Neural cell (in vitro differentiated cells): ENCODE measurements around the gene NUCB1. TPM values are rescaled to one million over a fixed set of nuclear protein-coding genes. Genes with fewer than 3 reads are reported as not detected.
A peak's percentile ranks its signal among the peaks of the same experiment; 100 is the strongest.

Experiments
- H2AFZ ChIP-seq: fragments of 200-600, 300-800 bp; sonication (generic), shearing (Covaris generic); 2 replicates; pipeline ENCODE4 v1.6.0; 2014; ENCODE audit warnings: low read depth, mild to moderate bottlenecking, antibody characterized with exemption, low read length, moderate library complexity
- H3F3A ChIP-seq: fragments of 200-600 bp; shearing (Covaris generic); 2 replicates; pipeline ENCODE4 v1.6.1; 2016; ENCODE audit warnings: mild to moderate bottlenecking, moderate library complexity, mixed read lengths, antibody characterized with exemption, low read length; ENCODE audit not compliant: insufficient read depth, poor library complexity, severe bottlenecking
- H3K27ac ChIP-seq: fragments of 200-600, 300-800 bp; sonication (generic), shearing (Covaris generic); 2 replicates; pipeline ENCODE4 v1.5.1; 2014; ENCODE audit warnings: mild to moderate bottlenecking, low read length, moderate library complexity
- H3K27me3 ChIP-seq: fragments of 300-800, 200-600 bp; sonication (generic), shearing (Covaris generic); 2 replicates; pipeline ENCODE4 v1.6.0; 2014; ENCODE audit warnings: mild to moderate bottlenecking, low read depth, low read length, moderate library complexity; ENCODE audit not compliant: insufficient read depth
- H3K36me3 ChIP-seq: fragments of 300-800, 200-600 bp; sonication (generic), shearing (Covaris generic); 2 replicates; pipeline ENCODE4 v1.5.1; 2014; ENCODE audit warnings: mild to moderate bottlenecking, antibody characterized with exemption, low read length, moderate library complexity; ENCODE audit not compliant: insufficient read depth
- H3K4me2 ChIP-seq: fragments of 300-800, 200-600 bp; sonication (generic), shearing (Covaris generic); 2 replicates; pipeline ENCODE4 v1.6.0; 2014; ENCODE audit warnings: mild to moderate bottlenecking, low read length
- H3K4me3 ChIP-seq: fragments of 300-800, 200-600 bp; sonication (generic), shearing (Covaris generic); 2 replicates; pipeline ENCODE4 v1.5.1; 2014; ENCODE audit warnings: mild to moderate bottlenecking, low read length, moderate library complexity
- H3K79me2 ChIP-seq: fragments of 200-600 bp; shearing (Covaris generic); replicated peaks from 2 replicates; pipeline ENCODE4 v1.6.0; 2014; ENCODE audit warnings: mild to moderate bottlenecking, low read length, moderate library complexity; ENCODE audit not compliant: insufficient read depth
- H3K9ac ChIP-seq: fragments of 300-800, 200-600 bp; sonication (generic), shearing (Covaris generic); 2 replicates; pipeline ENCODE4 v1.6.1; 2016; ENCODE audit warnings: mild to moderate bottlenecking, low read length, mixed read lengths
- H3K9me2 ChIP-seq: fragments of 200-600 bp; shearing (Covaris generic); 2 replicates; pipeline ENCODE4 v1.6.1; 2016; ENCODE audit warnings: mild to moderate bottlenecking, low read length, mixed read lengths; ENCODE audit not compliant: insufficient read depth
- H3K9me3 ChIP-seq: fragments of 200-600, 300-800 bp; sonication (generic), shearing (Covaris generic); 2 replicates; pipeline ENCODE4 v1.6.1; 2016; ENCODE audit warnings: mild to moderate bottlenecking, mixed run types, low read length, moderate library complexity, mixed read lengths
- H4K20me1 ChIP-seq: fragments of 200-600 bp; shearing (Covaris generic); 2 replicates; pipeline ENCODE4 v1.6.1; 2016; ENCODE audit warnings: mild to moderate bottlenecking, mixed run types; ENCODE audit not compliant: insufficient read depth
- EP300 ChIP-seq: fragments of 450-650 bp; conservative IDR thresholded peaks from 2 replicates; pipeline ENCODE4 v1.6.1; 2014; ENCODE audit warnings: antibody characterized with exemption, mild to moderate bottlenecking, moderate library complexity; ENCODE audit not compliant: poor library complexity, severe bottlenecking
- EZH2 ChIP-seq: fragments of 200-600, 300-800 bp; shearing (Covaris generic), sonication (generic); IDR thresholded peaks from 2 replicates; pipeline ENCODE4 v1.6.1; 2014; ENCODE audit warnings: antibody characterized with exemption, low read length, borderline replicate concordance, mild to moderate bottlenecking; ENCODE audit not compliant: insufficient read depth, poor library complexity, severe bottlenecking
- MXI1 ChIP-seq: fragments of 450-650 bp; conservative IDR thresholded peaks from 2 replicates; pipeline ENCODE4 v1.6.1; 2014; ENCODE audit warnings: antibody characterized with exemption, mild to moderate bottlenecking; ENCODE audit not compliant: poor library complexity, severe bottlenecking
- POLR2AphosphoS5 ChIP-seq: IDR thresholded peaks from 2 replicates; pipeline ENCODE4 v1.6.1; 2012
- RAD21 ChIP-seq: fragments of 450-650 bp; conservative IDR thresholded peaks from 2 replicates; pipeline ENCODE4 v1.6.1; 2014; ENCODE audit warnings: antibody characterized with exemption, mild to moderate bottlenecking, moderate library complexity
- SMC3 ChIP-seq: fragments of 450-650 bp; conservative IDR thresholded peaks from 2 replicates; pipeline ENCODE4 v1.6.1; 2014; ENCODE audit warnings: antibody characterized with exemption, mild to moderate bottlenecking, moderate library complexity; ENCODE audit not compliant: poor library complexity
- TAF1 ChIP-seq: IDR thresholded peaks from 2 replicates; pipeline ENCODE4 v1.6.1; 2012; ENCODE audit warnings: low read depth
- polyA plus RNA-seq: library from polyadenylated mRNA; depleted of rRNA; stranded (reverse); fragments of >200 nt; gene quantifications from 2 replicates; pipeline ENCODE4 v1.2.3, GENCODE V29; 2014
- TF ChIP-seq, protein P1 (sequence below): IDR thresholded peaks from 2 replicates; pipeline ENCODE4 v1.6.1; 2012; ENCODE audit warnings: borderline replicate concordance
- TF ChIP-seq, protein P2 (sequence below): fragments of 450-650 bp; IDR thresholded peaks from 2 replicates; pipeline ENCODE4 v1.5.1; 2014; ENCODE audit warnings: antibody characterized with exemption, mild to moderate bottlenecking, moderate library complexity; ENCODE audit not compliant: poor library complexity, severe bottlenecking

NUCB1 gene
- polyA plus RNA-seq, 1 donor from 2014 or later: 80.0 TPM

DNA sequence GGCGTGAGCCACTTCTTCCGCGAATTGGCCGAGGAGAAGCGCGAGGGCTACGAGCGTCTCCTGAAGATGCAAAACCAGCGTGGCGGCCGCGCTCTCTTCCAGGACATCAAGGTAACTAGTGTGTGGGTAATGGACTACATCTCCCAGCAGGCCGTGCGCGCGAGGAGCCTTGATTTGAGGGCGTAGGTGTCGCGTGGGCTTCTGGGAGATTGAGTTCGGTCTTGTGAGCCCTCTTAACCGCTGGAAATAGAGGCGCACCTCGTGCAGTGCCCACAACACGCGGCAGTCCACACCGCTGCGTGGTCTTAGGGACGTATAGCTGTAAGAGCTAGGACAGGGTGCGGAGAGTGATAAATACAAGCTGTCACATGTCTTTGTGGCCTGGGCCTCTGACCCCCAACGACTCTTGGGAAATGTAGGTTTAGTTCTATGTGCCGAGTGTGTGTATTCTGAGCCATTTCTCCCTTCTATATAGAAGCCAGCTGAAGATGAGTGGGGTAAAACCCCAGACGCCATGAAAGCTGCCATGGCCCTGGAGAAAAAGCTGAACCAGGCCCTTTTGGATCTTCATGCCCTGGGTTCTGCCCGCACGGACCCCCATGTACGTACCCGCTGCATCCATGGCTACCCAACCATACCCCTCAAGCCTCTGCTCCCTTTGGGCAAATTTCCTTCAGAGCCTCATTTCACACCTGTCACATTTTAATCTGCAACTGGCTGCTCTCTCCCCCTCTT is 65.9 kb downstream of the NUCB1 start:
- no peaks in the 10 kb centered on the region for H3K27me3 ChIP-seq
- peak overlapping the region; percentile 89 for H3K9ac ChIP-seq
- H2AFZ ChIP-seq: peak overlapping the region; percentile 3
- H3K79me2 ChIP-seq: peaks cover 6% of the 10 kb centered on the region
- no peaks in the 10 kb centered on the region for H3F3A ChIP-seq
- no peaks in the 10 kb centered on the region for H3K9me3 ChIP-seq
- H3K9me2 ChIP-seq: no peaks in the 10 kb centered on the region
- H3K4me2 ChIP-seq: peak overlapping the region; percentile 81
- TF ChIP-seq POLR2AphosphoS5 (peak; percentile 57), EP300 (no peak), MXI1 (peak; percentile 96)
- no peaks in the 10 kb centered on the region for H3K36me3 ChIP-seq
- peak overlapping the region; percentile 80 for H3K4me3 ChIP-seq
- H4K20me1 ChIP-seq: no peaks in the 10 kb centered on the region
- peak overlapping the region; percentile 81 for H3K27ac ChIP-seq

DNA sequence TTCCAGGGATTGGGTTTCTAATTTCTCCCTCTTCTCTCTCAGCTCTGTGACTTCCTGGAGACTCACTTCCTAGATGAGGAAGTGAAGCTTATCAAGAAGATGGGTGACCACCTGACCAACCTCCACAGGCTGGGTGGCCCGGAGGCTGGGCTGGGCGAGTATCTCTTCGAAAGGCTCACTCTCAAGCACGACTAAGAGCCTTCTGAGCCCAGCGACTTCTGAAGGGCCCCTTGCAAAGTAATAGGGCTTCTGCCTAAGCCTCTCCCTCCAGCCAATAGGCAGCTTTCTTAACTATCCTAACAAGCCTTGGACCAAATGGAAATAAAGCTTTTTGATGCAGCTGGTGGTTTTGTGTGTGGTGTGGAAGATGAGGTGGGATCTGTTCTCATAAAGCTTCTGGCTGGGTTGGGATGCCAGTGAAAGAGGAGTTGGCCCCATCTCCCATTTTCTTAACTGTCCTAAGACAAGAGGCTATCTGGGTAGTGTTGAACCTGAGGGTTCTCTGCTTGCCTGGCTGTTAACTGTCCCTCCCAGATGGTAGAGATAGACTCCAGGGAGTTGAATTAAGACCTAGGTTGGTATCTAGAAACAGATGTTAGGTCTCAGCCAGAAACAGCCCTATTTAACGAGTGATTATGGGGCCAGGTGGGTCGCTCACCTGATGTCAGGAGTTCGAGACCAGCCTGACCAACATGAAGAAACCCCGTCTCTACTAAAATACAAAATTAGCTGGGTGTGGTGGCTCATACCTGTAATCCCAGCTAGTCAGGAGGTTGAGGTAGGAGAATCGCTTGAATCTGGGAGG is 66.6 kb downstream of the NUCB1 start:
- H3K4me3 ChIP-seq: peak overlapping the region; percentile 80
- peaks cover 5% of the 10 kb centered on the region for H3K36me3 ChIP-seq
- no peaks in the 10 kb centered on the region for H3F3A ChIP-seq
- H4K20me1 ChIP-seq: no peaks in the 10 kb centered on the region
- peaks cover 6% of the 10 kb centered on the region for H3K79me2 ChIP-seq
- H3K9me2 ChIP-seq: no peaks in the 10 kb centered on the region
- H3K9ac ChIP-seq: peak overlapping the region; percentile 89
- TF ChIP-seq SMC3 (no peak), TAF1 (no peak), EP300 (no peak), MXI1 (no peak), EZH2 (no peak), RAD21 (no peak), POLR2AphosphoS5 (no peak)
- TF ChIP-seq, protein P1, sequence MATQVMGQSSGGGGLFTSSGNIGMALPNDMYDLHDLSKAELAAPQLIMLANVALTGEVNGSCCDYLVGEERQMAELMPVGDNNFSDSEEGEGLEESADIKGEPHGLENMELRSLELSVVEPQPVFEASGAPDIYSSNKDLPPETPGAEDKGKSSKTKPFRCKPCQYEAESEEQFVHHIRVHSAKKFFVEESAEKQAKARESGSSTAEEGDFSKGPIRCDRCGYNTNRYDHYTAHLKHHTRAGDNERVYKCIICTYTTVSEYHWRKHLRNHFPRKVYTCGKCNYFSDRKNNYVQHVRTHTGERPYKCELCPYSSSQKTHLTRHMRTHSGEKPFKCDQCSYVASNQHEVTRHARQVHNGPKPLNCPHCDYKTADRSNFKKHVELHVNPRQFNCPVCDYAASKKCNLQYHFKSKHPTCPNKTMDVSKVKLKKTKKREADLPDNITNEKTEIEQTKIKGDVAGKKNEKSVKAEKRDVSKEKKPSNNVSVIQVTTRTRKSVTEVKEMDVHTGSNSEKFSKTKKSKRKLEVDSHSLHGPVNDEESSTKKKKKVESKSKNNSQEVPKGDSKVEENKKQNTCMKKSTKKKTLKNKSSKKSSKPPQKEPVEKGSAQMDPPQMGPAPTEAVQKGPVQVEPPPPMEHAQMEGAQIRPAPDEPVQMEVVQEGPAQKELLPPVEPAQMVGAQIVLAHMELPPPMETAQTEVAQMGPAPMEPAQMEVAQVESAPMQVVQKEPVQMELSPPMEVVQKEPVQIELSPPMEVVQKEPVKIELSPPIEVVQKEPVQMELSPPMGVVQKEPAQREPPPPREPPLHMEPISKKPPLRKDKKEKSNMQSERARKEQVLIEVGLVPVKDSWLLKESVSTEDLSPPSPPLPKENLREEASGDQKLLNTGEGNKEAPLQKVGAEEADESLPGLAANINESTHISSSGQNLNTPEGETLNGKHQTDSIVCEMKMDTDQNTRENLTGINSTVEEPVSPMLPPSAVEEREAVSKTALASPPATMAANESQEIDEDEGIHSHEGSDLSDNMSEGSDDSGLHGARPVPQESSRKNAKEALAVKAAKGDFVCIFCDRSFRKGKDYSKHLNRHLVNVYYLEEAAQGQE: no peak
- TF ChIP-seq, protein P2, sequence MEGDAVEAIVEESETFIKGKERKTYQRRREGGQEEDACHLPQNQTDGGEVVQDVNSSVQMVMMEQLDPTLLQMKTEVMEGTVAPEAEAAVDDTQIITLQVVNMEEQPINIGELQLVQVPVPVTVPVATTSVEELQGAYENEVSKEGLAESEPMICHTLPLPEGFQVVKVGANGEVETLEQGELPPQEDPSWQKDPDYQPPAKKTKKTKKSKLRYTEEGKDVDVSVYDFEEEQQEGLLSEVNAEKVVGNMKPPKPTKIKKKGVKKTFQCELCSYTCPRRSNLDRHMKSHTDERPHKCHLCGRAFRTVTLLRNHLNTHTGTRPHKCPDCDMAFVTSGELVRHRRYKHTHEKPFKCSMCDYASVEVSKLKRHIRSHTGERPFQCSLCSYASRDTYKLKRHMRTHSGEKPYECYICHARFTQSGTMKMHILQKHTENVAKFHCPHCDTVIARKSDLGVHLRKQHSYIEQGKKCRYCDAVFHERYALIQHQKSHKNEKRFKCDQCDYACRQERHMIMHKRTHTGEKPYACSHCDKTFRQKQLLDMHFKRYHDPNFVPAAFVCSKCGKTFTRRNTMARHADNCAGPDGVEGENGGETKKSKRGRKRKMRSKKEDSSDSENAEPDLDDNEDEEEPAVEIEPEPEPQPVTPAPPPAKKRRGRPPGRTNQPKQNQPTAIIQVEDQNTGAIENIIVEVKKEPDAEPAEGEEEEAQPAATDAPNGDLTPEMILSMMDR: no peak
- H3K4me2 ChIP-seq: peak overlapping the region; percentile 81
- H3K9me3 ChIP-seq: no peaks in the 10 kb centered on the region
- H3K27me3 ChIP-seq: no peaks in the 10 kb centered on the region
- no peak overlapping the region for H2AFZ ChIP-seq
- peak overlapping the region; percentile 81 for H3K27ac ChIP-seq
